T-helper 22 cell (primary cell): ENCODE data around the gene CYSRT1.
"Not testable (repeated sequence)": the region's sequence is repeated elsewhere in the genome, so short reads cannot be mapped to it uniquely, and the experiment has no call there.

Experiments used
- DNase-seq: peaks from one replicate; pipeline ENCODE4 v3.0.0-alpha.2; 2020; ENCODE audit warnings: low read depth

The CYSRT1 gene

DNA sequence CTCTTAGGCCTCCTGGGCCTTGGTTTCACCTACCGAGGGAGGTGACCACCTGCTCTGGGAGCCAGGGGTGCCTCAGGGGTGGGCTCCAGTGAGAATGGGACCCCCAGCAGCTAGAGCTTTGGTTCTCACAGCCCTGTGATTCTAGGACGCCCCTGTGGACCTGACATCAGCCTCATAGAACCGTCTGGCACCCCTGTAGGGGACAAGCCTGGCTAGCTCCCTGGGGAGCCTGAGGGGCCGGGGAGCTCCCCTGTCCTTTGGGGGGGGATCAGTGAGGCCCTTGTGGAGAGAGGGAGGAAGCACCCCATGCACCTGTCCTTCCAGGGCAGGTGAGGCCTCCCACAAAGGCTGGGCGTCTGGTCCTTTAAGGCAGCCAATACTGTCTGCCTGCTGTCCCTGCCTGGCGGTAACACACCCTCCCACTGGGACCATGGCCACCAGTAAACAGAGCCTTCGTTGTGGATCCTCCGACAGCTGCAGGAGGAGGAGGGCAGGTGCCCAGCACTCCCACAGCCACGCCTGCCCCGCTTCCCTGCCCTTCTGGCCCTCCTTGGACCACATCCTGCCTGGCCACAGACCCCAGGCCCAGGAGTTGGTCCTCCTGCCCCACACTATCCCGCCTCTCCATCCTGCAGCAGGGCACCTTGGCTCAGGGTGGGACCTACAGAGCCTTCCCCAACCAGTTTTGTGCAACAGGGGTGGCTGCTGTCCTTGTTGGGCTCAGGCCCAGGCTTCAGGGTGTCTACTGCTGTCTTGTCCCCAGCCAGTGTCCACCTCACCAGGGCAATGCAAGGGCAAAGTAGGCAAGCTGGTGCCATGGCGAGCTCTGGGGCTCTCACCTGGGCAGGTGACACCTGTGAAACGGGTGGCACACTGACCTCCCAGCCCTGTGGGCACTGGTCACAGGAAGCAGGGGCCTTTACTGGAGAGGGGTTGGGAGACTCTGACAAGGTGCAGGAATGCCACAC, 13.1 kb downstream of the CYSRT1 start:
- DNase-seq: no peak

DNA sequence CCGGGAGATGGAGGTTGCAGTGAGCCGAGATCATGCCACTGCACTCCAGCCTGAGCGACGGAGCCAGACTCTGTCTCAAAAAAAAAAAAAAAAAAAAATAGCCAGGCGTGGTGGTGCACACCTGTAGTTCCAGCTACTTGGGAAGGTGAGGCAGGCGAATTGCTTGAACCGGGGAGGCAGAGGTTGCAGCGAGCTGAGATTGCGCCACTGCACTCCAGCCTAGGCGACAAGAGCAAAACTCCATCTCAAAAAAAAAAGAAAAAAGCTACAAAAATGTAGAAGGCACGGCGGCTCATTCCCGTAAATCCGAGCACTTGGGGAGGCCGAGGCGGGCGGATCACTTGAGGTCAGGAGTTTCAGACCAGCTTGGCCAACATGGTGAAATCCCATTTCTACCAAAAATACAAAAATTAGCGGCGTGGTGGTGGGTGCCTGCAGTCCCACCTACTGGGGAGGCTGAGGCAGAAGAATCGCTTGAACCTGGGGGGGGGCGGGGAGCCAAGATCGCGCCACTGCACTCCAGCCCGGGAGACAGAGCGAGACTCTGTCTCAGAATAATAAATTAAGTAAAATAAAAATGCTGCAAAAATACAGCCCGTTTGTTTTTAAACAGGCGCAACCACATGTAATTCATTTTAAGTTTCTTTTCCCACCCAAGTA, 14.7 kb downstream of the CYSRT1 start:
- not testable (repeated sequence) for DNase-seq

DNA sequence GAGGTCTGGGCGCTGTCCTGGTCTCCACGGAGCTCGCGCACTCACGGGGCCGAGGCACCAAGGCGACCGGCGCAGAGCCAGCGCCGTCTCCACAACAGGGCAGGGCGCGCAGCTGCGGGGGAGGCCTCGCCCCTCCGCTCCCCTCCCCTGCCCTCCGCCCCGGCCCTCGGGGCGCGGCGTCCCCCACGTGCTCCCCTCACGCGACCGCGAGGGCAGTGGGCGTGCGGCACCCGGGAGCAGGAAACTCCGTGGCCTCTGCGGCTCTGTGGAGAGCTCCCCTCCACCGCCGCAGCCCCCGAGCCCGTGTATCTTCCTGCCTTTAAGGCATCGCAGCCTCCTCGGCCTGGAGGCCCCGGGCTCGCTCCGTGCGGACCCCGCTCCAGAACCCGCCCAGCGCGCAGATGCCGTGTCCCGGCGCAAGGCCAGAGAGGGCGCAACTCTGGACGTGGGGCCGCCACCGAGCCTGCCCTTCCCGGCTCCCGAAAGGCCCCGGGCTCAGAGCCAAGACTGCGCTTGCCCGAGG, 15.4 kb downstream of the CYSRT1 start:
- DNase-seq: peak; percentile 63

DNA sequence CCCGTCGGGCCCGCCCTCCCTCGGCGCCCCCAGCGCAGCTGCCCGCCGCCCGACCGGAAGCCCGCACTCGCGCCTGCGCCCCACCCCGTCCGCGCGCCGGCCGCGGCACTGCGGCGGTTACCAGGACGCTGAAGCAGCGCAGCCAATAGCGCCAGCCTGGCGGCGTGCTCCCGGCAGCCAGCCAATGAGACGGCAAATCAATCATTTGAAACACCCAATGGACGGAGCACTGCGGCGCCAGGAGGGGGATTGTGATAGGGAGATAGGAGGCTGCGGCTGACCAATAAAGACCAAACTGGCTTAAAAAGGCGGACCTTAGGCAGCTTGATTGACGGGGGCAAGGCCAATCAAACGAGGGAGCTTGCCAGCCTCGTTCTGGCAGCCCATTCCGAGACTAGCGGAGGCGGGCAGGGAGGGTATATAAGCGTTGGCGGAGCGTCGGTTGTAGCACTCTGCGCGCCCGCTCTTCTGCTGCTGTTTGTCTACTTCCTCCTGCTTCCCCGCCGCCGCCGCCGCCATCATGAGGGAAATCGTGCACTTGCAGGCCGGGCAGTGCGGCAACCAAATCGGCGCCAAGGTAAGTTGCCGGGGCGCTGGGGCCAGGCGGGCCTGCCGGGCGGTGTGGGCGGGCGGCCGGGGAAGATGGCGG, 16.0 kb downstream of the CYSRT1 start, which contains the start of gene TUBB4B:
Gene TUBB4B (plus strand): TSS at position 447 of the 649 bp plus-strand sequence. CDS start 74 bp downstream, at position 521.
- DNase-seq: peak; percentile 97

DNA sequence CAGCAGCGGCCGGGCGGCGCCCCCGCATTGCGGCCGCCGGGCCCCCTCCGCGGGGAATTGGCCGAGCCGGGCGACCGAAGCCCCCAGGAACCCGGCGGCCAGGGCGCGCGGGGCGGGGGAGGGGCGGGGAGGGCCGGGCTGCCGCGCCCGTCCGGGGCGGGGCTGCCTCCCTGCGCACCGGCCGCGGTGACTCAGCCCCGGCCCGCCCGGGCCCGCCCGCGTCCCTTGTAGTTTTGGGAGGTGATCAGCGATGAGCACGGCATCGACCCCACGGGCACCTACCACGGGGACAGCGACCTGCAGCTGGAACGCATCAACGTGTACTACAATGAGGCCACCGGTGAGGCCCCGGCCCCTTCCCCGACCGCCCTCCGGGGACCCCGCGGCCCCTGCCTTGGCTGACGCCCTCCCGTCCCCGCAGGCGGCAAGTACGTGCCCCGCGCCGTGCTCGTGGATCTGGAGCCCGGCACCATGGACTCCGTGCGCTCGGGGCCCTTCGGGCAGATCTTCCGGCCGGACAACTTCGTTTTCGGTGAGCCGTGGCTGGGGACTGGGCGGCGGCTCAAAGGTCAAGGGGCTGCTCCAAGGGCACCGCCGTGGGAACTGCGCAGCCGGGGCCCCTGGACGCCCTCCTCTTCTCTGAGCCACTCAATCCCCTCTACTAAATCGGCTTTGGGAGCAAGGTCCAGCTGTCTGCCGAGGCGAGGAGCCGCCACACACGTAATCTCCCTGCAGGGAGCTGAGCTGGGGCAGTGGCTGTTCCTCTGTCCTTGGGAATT, 16.7 kb downstream of the CYSRT1 start:
- peak; percentile 61 for DNase-seq

DNA sequence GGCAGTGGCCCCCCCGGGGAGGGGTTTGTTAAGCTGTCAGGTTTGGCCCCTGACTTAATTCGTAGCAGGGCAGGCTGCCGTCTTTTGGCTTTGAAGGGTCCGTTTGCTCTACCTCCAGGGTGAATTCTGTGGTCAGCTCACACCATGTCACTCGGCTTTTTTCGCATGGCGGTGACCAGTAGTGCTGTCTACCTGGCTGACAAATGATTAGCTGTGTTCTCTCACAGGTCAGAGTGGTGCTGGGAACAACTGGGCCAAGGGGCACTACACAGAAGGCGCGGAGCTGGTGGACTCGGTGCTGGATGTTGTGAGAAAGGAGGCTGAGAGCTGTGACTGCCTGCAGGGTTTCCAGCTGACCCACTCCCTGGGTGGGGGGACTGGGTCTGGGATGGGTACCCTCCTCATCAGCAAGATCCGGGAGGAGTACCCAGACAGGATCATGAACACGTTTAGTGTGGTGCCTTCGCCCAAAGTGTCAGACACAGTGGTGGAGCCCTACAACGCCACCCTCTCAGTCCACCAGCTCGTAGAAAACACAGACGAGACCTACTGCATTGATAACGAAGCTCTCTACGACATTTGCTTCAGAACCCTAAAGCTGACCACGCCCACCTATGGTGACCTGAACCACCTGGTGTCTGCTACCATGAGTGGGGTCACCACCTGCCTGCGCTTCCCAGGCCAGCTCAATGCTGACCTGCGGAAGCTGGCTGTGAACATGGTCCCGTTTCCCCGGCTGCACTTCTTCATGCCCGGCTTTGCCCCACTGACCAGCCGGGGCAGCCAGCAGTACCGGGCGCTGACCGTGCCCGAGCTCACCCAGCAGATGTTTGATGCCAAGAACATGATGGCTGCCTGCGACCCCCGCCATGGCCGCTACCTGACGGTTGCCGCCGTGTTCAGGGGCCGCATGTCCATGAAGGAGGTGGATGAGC, 17.6 kb downstream of the CYSRT1 start:
- no peak for DNase-seq

DNA sequence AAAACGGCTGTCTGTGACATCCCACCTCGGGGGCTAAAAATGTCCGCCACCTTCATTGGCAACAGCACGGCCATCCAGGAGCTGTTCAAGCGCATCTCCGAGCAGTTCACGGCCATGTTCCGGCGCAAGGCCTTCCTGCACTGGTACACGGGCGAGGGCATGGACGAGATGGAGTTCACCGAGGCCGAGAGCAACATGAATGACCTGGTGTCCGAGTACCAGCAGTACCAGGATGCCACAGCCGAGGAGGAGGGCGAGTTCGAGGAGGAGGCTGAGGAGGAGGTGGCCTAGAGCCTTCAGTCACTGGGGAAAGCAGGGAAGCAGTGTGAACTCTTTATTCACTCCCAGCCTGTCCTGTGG, 18.3 kb downstream of the CYSRT1 start:
- not testable (repeated sequence) for DNase-seq

DNA sequence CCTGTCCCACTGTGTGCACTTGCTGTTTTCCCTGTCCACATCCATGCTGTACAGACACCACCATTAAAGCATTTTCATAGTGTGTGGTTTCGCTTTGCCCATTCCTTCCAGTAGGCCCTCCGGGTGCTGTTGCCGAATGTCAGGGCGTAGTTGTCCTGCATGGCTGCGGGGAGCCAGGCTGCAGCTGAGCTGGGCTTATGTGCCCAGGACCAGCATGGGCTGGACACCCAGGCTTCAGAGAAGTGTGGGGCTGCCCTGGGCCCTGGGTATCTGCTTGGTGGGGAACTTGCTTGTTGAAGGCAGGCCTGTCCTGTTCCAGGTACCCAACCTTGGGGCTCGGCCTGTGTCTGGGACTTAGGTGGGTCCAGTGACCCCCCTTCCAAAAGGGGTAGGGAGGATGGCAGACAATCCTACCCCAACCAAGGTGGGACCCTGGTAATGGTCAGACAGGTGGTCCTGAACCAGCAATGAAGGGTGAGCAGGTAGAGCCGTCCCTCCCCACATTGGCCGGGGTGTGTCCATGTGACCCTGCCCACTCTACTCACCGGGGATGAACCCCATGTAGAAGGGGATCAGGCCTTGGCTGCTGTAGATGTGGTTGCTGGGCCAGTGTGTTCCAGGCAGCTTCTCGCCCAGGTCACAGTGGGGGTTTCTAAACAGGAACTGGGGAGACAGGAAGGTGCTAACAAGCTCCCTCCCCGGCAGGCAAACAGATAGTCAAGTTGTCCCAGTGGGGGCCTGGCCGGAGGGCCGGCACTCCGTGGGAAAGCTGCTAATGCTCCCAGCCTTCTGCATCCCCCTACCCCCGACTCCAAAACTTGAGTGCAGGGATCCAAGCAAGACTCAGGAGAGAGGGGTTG, 18.9 kb downstream of the CYSRT1 start:
- no peak for DNase-seq

DNA sequence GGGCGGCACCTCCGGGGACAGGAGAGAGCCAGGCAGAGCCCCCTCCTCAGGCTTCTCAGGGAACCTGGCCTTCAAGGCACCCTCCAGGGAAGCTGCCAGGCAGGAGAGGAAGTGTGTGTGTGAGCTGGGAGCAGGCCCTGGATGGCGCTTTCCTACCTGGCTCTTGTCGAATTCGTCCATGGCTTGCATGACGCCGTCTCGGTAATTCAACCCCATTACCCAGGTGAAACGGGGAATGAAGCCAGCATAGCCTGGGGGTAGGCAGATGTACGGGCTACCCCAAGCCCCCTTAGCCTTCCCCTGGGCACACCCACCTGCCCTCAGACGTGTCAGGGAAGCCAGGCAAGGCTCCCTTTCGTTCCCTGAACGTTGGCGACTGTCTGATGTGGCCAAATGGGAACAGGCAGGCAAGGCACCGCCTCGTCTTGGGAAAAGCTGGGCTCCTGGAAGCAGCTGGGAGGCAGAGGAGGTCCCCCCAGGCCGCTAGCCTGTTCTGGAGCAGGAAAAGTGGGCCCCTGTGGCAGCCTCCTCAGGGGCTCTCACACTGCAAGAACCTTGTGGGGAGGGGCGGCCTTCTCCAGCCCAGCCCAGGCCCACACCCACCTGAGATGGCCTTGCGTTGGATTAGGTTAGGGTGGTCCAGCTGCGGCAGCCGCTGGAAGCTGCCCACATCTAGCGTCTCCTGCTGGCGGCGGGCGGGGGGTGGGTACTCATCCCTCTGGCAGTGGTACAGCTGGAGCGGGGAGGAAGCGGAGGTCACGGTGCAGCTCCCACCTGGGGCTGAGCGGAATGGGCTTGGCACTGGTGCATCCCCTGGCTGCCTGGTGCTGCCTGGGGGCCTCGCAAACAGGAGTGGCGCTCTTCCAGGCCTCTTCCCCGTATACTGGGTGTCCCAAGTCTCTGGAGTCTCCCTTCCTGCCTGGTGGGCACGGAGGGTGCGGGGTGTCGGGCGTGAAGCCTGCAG, 19.8 kb downstream of the CYSRT1 start:
- DNase-seq: no peak

DNA sequence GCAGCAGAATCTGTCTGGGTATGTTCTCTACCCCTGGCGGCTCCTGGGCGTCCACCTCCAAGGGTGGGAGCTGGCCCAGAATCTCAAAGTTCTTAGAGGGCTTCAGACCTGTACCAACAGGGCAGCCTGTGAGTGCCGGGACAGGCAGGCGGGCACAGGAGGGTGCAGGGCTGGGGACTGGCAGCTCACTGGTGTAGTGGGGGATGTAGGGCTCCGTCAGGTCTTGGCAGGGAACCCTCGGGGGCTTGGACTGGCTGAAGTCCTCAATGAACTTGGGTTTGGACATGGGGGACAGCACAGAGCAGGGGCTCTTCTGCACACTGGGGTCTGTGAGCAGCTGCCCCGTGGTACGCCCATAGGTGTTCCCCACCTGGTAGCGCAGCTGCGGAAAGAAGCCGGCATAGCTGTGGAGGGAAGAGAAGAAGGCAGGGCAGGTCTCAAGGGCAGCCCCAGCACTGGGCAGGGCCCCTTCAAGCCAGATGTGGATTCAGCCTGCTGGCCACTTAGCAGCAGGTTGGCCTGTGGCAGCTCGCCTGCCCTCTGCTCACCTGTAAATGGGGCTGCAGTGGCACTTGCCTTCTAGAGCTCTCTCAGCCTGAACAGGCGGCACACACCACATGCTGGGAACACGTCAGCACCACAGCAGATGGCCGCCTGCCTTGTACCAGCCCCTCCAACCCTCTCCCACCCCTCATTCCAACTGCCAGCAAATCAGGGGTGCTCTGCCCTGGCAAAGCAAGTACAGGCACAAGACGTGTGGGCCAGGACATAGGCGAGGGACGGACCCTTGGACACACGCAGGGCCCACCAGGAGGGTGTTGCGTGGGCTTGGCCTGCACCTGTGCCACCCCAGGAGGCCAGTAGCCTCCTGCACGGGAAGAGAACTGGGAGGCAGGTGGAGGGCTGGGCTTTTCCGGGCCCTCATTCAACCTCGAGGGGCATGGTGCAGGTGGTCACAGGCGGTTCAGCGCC, 20.8 kb downstream of the CYSRT1 start:
- no peak for DNase-seq

DNA sequence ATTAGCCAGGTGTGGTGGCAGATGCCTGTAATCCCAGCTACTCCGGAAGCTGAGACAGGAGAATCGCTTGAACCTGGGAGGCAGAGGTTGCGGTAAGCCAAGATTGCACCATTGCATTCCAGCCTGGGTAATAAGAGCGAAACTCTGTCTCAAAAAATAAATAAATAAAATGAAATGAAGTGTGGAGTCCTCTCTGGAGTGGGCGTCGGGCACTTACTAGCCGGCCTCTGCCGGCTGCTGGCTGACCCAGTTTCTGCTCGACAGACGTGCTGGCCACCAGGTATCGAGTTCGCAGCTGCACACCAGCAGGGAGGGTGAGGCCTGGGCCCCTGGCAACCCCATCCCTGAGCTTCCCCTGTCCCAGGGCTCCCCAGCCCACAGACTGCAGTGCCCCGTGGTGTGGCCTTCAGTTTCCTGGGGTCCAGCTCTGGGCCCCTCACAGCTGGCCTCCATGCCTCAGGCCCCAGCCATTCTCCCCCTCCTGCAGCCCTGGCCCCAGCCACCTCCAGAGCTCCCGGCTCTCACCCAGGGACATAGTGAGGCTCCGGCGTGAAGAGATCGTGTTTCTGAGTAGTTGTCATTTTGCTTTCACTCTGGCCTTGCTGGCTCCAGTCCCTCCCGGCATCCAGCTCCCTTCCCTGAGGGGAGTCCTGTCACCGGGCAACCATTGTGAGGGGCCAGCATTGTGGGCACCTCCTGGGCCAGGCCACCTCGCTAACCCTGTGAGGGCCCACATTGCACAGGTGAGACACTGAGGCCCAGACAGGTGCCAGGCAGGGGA, 22.4 kb downstream of the CYSRT1 start:
- no peak for DNase-seq

DNA sequence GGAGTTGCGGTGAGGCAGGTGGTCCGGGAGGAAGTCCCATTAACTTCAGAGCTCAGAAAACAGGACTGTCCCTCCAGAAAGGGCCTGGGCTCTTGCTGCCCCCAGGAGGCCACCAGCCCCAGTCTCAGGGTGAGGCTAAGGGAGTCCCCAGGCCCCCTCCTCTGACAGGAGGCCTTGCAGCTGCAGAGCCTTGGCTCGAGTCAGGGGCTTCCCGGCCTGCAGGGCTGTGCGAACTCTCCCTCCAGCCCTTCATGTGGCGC, 22.9 kb downstream of the CYSRT1 start:
- no peak for DNase-seq

DNA sequence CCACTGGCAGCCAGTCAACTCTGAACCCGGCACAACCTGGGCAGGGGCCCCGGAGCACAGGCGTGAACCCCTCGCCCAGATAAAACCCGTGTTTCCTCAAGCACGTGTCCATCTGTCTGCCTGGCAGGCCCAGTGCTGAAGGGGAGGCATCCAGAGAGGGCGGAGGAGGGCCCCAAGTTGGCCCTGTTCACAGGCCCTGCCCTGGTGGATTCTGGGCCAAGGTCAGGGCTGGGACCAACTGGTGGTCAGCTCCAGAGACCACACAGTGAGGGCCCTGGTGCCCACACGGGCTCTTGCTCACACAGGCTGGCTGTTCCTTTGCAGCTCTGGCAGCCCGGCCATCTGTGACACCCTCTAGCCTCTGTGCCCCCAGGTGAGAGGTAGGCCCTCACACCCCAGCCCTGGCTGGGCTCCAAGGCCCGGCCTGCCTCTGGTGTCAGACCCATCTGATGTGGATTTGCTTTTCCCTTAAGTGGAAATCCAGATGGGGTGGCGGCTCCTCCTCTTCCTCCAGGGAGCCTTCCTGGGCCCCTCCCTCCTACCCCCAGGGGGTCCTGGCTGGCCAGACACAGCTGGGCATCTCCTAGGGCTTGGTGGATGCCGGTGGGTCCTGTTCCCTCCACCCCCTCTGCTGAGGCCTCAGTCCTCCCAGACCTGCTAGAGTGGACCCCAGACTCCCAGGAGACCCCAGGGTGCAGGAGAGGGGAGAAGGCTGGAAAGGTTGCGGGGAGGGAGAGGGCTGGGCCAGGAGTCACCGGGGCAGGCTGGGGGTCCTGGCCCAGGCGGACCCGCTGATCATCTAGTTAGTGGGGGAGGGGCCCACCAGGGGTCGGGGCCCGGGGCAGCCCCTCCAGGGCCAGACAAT, 25.6 kb downstream of the CYSRT1 start:
- no peak for DNase-seq

DNA sequence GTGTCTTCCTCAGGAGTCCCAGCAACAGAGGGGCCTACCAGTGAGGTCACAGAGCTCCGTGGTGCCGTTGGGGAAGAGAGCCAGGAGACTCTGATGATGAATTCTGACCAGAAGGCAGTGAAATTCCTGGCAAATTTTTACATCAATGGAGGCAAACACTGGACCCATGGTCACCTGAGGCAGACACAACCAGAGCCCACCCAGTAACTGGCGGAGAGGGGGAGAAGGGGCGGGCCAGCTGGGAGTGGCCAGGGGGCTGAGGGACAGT, 26.2 kb downstream of the CYSRT1 start, which contains the start of gene STPG3:
Gene STPG3 (plus strand): TSS at position 93 of the 268 bp plus-strand sequence. CDS start 1 bp downstream, at position 94.
- no peak for DNase-seq

DNA sequence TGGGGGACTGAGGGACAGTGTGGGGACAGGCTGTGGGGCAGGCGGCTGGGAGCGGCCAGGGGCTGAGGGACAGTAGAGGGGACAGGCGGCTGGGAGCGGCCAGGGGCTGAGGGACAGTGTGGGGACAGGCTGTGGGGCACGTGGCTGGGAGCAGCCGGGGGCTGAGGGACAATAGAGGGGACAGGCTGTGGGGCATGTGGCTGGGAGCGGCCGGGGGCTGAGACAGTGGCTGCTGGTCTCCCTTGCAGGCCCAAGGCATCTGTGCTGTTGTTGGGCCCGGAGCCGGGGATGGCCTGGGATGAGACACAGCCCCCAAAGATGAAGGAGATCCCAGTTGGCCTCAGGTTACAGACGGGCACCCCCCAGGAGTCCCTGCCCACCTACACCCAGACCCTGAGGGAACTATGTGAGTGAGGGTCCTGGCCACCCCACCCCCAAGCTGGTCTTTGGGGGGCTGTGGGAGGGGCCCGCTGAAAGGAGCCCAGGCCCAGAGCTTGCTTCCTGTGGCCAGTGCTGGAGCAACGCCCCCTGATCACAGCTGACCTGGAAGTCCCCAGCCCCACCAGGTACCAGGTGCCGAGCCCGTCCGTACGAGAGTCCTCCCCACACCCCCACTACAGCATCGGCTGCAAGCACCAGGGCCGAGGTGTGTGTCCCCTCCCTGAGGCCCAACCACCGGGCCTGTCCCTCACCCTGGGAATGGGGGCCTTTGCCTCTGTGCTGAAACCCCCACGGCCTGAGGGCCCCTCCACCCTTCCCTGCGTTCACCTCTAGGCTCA, 26.7 kb downstream of the CYSRT1 start:
- DNase-seq: no peak
